HUDEP-2 (cell line): ENCODE measurements around the gene TFE3.

ENCODE experiments used
- DNase-seq, 76 experiments: peaks; one replicate each; lab custom pipeline; 2025; ENCODE audit not compliant: unreplicated experiment in 76 of 76; lab: John Stamatoyannopoulos, UW

Gene TFE3

GRCh38 chrX:49043220-49043986 lies at the start of gene TFE3:
TSS of gene TFE3 (minus strand) at chrX:49043357. CDS start at chrX:49043226, 131 bp downstream.
- DNase-seq: peak in 75 of 76 experiments; percentile 15 to 97 (median 93)

GRCh38 chrX:49089553-49089952 lies 46.4 kb upstream of the TFE3 start:
- DNase-seq: peak in 3 of 76 experiments; percentile 0 to 8 (median 6)

GRCh38 chrX:49082271-49082871 lies 39.2 kb upstream of the TFE3 start:
- peak in 1 of 76 experiments; percentile 2 for DNase-seq

GRCh38 chrX:49079489-49080428 lies 36.6 kb upstream of the TFE3 start, which contains the start of gene WDR45:
TSS of gene WDR45 (minus strand) at chrX:49079887. CDS start at chrX:49078095, 1,792 bp downstream.
- DNase-seq: peak in 60 of 76 experiments; percentile 0 to 63 (median 40)

- no peak for DNase-seq
These were observed 34.8 kb upstream of the TFE3 start for GRCh38 chrX:49077941-49078340.

GRCh38 chrX:49075347-49075746 lies 32.2 kb upstream of the TFE3 start:
- DNase-seq: peak in 48 of 76 experiments; percentile 0 to 68 (median 22)

- DNase-seq: peak in 73 of 76 experiments; percentile 42 to 91 (median 82)
These were observed 30.7 kb upstream of the TFE3 start, which contains the start of gene PRAF2 for GRCh38 chrX:49073601-49074575. TSS of gene PRAF2 (minus strand) at chrX:49074002. CDS start at chrX:49073987, 15 bp downstream.

- DNase-seq: no peak
These were observed 29.5 kb upstream of the TFE3 start for GRCh38 chrX:49072712-49073095.

GRCh38 chrX:49071877-49072711 lies 28.9 kb upstream of the TFE3 start:
- DNase-seq: peak in 21 of 76 experiments; percentile 1 to 63 (median 18)

- DNase-seq: no peak
These were observed 27.8 kb upstream of the TFE3 start for GRCh38 chrX:49070988-49071387.

GRCh38 chrX:49069038-49069437 lies 25.9 kb upstream of the TFE3 start:
- DNase-seq: no peak

GRCh38 chrX:49067285-49068120 lies 24.3 kb upstream of the TFE3 start:
- DNase-seq: no peak

- DNase-seq: no peak
These were observed 23.5 kb upstream of the TFE3 start for GRCh38 chrX:49066690-49067089.

- DNase-seq: no peak
These were observed 23.1 kb upstream of the TFE3 start for GRCh38 chrX:49066278-49066677.

GRCh38 chrX:49064735-49065134 lies 21.6 kb upstream of the TFE3 start:
- DNase-seq: no peak

GRCh38 chrX:49064303-49064702 lies 21.1 kb upstream of the TFE3 start:
- DNase-seq: no peak

GRCh38 chrX:49063715-49064114 lies 20.6 kb upstream of the TFE3 start:
- DNase-seq: no peak

GRCh38 chrX:49061916-49062315 lies 18.8 kb upstream of the TFE3 start:
- DNase-seq: no peak
